ENCODE measurements around the gene FAM13B. TPM values are rescaled to one million over a fixed set of nuclear protein-coding genes. Genes with fewer than 3 reads are reported as not detected.

FAM13B gene
- total RNA-seq, 1 donor from 2014 or later = 31.9 TPM

GRCh38 chr5:137891849-137892248 is 141.0 kb downstream of the FAM13B start:
- no peak for DNase-seq

GRCh38 chr5:137890845-137891244 is 142.0 kb downstream of the FAM13B start:
- DNase-seq = no peak

DNA sequence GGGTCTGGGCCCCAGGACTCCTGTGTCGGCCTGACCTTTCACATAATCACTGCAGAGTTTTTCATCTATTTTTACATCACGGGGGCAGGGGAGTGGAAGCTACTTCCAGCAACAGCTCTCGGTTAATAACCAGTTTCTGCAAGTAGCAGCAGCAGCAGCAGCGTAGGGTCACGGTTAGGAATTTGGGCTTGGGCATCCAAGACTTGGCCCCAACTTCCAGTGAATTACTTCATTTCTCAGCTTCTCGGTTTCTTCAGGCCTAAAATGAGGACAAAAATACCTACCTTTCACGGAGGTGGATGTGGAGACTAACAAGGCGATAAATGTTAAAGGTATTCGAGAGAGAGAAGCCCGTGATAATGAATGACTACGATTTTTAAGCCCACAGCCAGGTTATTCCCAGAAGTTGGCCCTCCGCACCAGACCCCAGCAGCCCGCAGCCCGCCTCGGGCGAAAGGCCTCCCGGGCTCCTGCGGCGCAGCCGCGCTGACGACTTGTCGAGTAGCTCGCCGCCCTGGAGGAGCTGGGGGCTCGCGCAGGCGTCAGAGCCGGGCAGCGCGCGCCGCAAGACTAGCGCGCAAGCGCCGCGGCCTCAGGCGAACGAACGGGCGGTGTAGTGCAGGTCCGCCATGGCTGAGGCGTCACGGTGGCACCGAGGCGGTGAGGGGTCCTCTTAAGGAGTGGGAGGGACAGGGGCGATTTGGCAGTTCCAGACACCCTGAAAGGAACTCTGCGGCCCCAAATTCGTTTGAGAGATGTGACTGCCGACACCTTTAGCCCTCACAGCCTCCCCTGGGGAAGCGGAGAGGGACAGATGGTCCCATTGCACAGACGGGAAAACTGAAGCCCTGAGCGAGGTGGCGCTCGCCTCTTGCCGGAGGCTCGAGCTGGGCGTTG is 143.8 kb downstream of the FAM13B start, which contains the start of gene PKD2L2:
TSS of gene PKD2L2 (plus strand) at position 595 of the 897 bp plus-strand sequence. CDS start at position 630, 35 bp downstream.
- peak; percentile 87 for DNase-seq

GRCh38 chr5:137888466-137888862 is 144.4 kb downstream of the FAM13B start:
- DNase-seq = no peak

Small RNA genes lying within 50 kb of the gene (small RNA-seq; reads per million reads assigned to genes)
- gene RNU6-1148P (ENCODE audit: low replicate concordance) = not detected

Other genes starting within 250 kb of the FAM13B start
- gene MYOT, start 165.2 kb downstream of the FAM13B start, total RNA-seq = 26.8 TPM
- gene PKD2L2, start 143.6 kb downstream of the FAM13B start, total RNA-seq = 0.10 TPM
- gene WNT8A, start 51.0 kb upstream of the FAM13B start, total RNA-seq = not detected
- gene NME5, start 106.3 kb upstream of the FAM13B start, total RNA-seq = 1.3 TPM
- 34.7 TPM for gene BRD8, start 145.6 kb upstream of the FAM13B start, total RNA-seq
- gene KIF20A, start 146.0 kb upstream of the FAM13B start, total RNA-seq = 16.3 TPM
- 37.0 TPM for gene CDC23, start 180.2 kb upstream of the FAM13B start, total RNA-seq
- gene GFRA3, start 241.5 kb upstream of the FAM13B start, total RNA-seq = 4.3 TPM